GM19099 (cell line): ENCODE measurements around the gene ATXN7L1.

ENCODE experiments used
- POLR2A ChIP-seq: IDR thresholded peaks from 3 replicates; pipeline ENCODE4 v1.6.1; 2011; ENCODE audit warnings: low read depth; ENCODE audit not compliant: insufficient read length; ENCODE audit errors: extremely low read depth

Gene ATXN7L1

DNA sequence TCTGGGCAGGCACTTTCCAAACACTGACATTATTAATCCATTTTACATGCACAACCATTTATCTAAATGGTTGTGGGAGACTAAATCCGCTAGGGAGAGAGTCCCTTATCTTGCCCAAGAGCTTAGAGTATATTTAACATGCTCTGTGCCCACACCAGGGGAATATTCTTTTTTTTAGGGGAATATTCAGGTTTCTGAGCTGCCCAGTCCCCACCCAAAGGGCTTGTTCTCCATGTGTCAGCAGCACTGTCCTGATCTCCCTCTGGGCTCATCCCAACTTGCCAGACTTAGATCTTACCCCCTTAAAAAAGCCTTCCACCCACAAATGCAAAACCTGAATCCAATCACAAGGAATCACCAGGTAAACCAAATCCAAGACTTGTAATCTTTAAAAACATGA lies 132.1 kb downstream of the ATXN7L1 start:
- TF ChIP-seq POLR2A = no peak

DNA sequence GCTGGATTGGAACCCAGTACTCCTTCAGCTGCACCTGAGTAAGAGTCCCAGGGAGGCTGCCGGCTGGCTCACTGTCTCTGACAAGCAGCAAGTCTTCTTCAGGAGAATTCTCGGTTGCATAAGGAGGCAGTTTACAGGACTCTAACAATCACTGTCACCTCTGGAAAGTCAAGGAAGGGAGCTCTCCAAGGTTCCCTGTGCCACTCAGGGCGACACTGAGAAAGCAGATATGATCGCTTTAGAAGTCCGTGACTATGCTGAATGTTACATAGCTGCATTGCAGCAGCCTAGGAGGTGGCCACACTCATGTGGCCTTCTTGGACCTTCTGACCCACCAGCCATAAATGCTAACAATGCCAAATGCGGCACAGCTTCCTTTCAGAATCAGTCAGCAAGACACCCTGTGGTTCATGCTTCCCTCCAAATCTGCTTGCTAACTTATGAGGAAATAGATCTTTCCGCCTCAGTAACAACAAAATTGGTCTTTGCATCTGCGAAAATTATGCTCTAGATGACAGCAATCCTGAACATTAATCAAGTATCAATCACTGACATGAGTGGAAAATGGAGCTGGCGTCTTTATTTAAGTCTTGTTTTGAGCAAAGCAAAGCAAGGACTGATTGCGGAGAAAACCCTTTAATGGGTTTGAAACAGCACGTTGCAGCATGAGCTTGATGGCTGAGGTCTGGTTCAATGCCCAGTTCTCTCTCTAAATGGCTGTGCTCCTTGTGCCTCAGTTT lies 132.9 kb downstream of the ATXN7L1 start:
- TF ChIP-seq POLR2A = no peak

DNA sequence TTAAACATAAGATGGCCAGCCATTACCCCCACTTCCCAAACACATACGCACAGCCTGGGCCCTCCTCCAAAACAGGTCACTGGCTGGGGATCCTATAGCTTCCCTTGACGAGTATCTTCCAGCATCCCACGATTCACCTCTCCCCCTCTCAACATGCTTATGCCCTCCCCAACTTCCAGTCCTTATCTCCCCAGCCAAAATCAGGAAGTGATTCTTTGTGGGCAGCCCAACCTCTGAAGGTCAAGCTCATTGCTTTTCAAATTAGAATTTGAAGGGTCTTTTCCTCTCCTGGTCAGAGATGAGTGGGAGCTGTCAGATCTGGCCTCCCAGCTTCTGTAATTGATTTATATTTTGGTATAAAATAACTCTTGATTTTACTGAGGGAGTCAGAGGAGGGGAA lies 133.6 kb downstream of the ATXN7L1 start:
- no peak for TF ChIP-seq POLR2A

DNA sequence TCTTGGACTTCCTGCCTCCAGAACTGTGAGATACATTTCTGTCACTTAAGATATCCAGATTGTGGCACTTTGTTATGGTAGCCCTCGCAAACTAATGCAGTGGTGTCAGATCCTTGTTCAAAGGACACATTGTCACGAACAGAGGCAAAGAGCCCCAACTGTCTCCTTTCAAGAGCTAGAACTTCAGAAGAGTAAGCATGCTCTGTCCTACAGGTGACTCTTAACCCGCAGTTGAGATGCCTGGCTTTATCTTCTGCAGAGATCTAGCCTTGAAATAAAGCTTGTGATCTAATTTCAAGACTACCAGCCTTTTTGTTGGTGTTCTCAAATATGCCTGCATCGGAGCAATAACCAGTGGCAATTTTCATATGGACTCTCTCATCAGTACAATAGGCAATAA lies 134.4 kb downstream of the ATXN7L1 start:
- no peak for TF ChIP-seq POLR2A

DNA sequence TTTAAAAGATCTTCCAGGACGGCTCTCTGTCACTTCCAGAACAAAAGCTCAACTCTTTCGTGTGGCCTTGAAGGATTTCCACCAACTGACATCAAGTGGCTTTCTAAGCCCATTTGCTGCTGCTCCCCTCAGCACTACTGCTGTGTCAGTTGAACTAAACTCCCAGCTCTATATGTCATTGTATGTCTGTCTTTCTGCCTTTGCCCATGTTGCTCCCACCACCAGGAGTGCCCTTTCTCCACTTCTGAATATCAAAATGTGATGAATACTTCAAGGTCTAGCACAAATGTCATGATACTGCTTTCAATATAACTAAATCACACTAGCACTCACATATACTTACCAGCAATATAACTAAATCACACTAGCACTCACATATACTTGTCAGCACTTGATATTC lies 138.3 kb downstream of the ATXN7L1 start:
- TF ChIP-seq POLR2A = no peak

DNA sequence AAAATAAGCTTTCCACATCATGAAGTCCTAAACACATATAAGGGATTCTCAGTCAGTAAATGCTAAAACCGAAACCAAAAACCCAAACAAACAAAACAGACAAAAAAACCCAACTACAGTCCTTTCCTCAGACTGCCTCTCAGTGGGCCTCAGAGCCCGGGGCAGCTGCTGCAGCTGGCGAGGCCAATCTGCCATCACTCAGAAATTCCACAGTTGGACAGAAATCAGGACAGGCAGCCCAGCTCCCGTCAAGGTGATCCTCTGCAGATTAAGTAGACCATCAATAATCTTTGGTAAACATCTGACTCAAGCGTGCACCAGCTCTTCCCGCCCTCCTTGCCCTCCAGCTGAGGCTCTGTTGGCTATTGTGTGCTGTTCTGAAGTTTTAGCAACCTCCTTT lies 142.2 kb downstream of the ATXN7L1 start:
- no peak for TF ChIP-seq POLR2A

DNA sequence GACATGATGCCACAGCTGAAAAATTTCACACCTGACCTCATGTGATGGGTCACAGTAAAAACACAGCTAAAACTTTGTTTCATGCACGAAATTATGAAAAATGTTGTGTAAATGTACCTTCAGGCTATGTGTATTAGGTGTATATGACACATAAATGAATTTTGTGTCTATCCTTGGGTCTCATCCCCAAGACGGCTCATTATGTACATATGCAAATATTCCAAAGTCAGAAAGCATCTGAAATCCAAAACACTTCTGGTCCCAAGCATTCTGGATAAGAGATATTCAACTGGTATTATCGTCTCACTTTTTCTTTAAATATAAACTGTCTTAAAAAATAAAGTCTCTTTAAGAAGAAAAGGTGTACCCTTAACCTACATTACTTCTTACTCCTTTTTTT lies 145.4 kb downstream of the ATXN7L1 start:
- no peak for TF ChIP-seq POLR2A

DNA sequence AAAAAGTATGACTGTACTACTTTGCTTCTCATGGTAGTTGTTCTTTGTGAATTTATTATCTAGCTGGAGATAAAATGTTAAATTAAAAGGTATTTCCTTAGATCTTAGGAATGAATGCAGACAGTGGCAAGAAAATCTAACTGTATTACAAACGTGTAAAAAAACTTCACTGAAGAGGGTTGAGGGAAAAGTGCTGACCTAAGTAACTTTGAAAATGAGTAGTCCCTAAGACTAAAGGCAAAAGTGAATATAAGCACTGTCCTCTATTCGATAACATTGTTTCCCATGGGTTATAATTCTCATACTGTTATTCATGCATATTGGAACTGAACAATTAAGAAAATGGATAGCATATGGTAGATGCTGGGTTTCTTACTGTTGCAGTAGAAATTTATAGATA lies 148.4 kb downstream of the ATXN7L1 start:
- no peak for TF ChIP-seq POLR2A

DNA sequence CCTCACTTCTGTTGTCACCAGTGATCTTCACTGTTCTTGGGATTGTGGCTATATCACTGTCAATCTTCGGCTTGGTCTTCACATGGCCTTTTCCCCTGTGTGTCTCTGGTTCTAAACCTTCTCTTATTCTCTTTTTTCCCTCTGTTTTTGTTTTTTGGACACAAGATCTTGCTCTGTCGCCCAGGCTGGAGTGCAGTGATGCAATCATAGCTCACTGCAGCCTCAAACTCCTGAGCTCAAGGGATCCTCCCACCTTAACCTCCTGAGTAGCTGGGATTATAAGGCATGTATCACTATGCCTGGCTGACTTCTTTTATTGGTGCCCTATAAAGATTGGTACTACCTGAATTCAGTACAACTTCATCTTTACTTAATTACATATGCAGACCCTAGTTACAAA lies 151.7 kb downstream of the ATXN7L1 start:
- no peak for TF ChIP-seq POLR2A

DNA sequence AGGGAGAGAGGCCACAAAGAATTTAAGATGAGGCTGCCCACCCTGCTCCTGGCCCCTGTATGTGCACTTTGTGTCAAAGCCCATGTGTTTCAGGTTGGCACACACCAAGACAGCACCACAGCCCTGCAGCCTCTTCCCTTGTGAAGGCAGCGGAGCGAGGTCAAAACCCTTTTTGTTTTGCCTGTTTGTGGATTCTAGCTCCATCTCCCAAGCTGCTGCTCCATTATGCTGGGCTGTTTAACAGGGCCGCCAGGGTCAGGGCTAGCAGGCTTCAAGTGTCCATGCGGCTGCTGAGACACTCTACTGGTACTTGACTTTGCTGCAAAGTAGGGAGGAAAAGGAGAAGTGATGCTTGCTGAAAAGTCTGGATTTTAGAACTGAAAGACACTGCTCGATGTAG lies 152.8 kb downstream of the ATXN7L1 start:
- no peak for TF ChIP-seq POLR2A

DNA sequence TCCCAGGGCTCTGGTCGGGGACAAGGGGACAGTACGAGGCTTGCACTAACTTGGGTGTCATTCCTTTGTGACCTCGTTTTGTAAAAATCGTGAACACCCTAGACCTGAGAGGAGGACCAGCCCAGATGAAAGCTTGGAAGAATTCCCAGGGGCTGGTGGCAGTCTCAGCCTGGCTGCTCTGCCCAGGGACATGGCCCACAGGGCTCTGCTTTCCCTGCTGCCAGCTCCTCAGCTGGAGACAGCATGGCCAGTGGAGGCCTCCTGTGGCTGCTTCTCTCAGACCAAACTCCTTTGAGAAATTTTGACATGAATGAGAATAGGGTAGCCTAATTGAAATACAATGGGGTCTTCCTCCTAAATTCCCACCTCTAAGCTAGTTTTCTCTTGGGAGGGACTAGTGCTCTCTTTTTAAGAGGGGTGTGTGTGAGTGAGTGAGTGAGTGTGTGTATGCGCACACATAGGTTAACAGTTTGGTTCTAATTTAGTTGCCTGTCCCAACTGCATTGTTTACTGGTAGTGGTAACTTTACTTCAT lies 154.8 kb downstream of the ATXN7L1 start:
- TF ChIP-seq POLR2A = no peak

DNA sequence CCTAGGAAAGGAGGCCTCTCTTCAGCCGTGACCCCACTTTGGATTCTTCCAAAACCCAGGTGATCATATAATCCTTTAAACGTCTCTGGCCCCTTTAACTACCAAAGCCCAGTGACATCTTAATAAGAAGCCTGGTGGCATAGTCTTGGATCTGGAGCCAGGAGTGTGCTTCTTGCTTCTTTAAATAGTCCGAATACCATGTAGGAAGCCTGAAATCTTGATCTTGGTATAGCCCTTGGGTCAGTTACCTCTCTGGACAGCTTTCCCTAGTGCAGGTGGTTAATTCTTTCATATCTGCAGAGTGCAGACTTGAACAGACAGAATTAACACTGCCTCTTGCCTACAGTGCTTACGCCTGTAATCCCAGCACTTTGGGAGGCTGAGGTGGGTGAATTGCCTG lies 156.5 kb downstream of the ATXN7L1 start:
- no peak for TF ChIP-seq POLR2A

DNA sequence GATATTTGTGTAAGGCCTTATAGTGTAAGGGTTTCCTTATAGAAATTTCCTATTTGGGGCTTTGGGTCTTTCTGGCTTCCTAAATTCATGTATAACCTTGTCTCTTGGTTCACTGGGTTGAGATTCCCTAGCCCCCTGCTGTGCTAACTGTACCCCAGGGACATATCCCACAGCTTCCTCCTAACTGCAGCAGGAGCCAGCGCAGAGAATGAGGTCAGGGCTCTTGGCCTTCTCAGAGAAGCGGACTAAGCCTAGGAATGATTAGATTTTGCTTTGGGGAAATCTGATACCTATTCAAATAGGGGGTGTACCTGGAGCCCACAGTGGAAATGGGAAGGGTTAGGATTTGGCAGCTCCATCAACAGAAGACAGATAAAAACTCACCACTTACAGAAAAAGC lies 157.0 kb downstream of the ATXN7L1 start:
- TF ChIP-seq POLR2A = no peak

DNA sequence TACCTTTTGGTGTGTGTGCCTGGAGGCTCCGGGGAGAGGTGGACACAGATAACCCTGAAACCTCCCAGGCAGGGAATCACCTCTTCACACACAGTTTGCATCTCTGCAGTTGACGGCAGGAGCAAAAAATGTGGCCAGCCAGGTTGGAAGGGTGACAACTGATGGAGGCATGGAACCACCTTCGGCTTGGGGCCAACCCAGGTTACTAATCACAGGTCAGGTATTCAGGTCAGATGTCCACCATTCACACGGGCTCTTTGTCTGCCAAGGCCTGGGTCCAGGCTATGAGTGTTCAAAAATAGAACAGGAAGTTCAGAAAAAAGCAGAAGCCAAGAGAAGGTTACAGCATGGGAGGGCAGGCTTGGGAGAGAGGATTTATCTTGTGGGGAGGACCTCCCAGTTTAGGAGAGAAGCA lies 157.9 kb downstream of the ATXN7L1 start:
- TF ChIP-seq POLR2A = no peak

DNA sequence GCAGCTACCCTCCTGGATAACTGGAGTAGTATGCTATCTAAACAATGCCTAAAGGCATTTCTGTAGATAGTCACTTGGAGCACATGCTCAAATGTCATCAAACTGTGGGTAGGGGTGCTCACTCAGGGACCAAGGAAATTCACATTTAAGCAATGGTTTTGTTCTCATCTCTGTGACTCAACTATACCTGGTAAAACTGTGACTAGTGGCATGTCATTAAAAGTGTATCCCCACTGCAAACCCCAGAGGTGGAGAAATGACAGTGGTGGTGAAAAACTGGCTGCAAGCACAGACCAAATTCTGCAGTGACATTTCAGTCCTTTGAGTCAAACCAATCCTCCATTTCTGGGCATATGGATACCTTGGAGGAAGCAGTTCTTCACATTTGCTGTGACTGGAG lies 160.9 kb downstream of the ATXN7L1 start:
- TF ChIP-seq POLR2A = no peak

DNA sequence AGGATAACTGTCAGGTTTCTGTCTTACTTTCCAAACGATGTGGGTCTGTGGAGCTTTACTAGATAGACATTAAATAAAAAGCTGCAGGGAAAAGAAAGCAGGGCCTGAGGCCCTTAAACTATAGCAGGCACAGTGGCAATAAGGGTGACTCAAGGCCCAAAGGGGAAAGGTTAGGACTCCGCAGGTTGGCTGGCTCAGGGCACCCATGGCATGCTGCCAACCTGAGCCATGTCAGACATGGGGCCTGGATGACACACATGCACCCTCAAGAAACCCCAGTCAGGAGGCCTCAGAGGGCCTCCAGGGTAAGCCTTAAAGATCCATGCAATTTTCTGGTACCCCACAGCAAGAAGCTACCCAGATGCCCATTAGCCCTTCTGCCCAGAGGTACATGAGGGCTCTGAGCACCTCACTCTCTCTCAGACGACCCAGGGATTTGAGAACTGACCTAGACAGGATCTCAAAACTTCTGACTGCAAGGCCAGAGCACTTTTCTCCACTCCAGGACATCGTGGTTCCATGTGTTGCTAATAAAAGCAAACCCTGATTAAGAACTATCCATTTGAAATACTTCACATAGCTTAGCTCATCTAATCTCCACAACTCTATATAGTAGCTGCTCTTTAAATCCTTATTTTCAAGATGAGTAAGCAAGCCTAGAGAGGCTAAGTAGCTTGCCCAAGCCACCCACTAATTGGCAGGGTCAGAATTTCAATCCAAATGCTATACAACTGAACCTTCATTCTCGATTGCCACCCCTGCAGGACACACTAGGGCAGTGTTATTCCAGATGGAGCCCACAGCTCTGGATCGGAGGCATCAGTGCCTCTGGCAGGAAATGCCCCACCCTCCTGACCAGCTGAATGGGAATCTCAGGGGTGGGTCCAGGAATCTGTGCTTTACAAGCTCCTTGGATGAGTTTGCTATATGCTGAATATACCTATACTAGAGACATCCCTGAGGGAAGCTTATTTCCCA lies 162.6 kb downstream of the ATXN7L1 start:
- no peak for TF ChIP-seq POLR2A
